Measurements from ENCODE around the gene LGALS7B. TPM values are rescaled to one million over a fixed set of nuclear protein-coding genes. Genes with fewer than 3 reads are reported as not detected.

Gene LGALS7B
- total and polyA plus RNA-seq, 2 of the 4 experiments (the other 2 are of a cell fraction): not detected

GRCh38 chr19:38800577-38801347, 11.8 kb downstream of the LGALS7B start:
- H2BK20ac ChIP-seq (ENCODE audit: low read depth, low read length): peak overlapping the region; percentile 62; the same call in 1 of the 2 replicates
- no peak overlapping the region for H4K91ac ChIP-seq (ENCODE audit: insufficient read depth, low read depth, low read length)
- no peak overlapping the region for H2AFZ ChIP-seq (replicated peaks; ENCODE audit: low read length, poor library complexity)
- peak overlapping the region; percentile 10 for H2BK5ac ChIP-seq (ENCODE audit: low read depth, low read length, poor library complexity, severe bottlenecking)
- no peak overlapping the region for H3K27ac ChIP-seq (ENCODE audit: insufficient read depth, low read length)
- peaks cover 5% of the 10 kb centered on the region; the same call in 1 of the 2 replicates for H3K9me1 ChIP-seq (ENCODE audit: insufficient read depth, low read length)
- dilution Hi-C loops (cut with HindIII; ENCODE audit: low sequenced_read_pairs, unreplicated experiment): no loop called here
- no peak for ATAC-seq (ENCODE audit: low read depth)
- no peaks in the 10 kb centered on the region for H3K9me3 ChIP-seq (ENCODE audit: control insufficient read depth, insufficient read depth, low read length)
- no peak overlapping the region for H3K56ac ChIP-seq (ENCODE audit: extremely low read depth, insufficient read depth, low read length)
- peak overlapping the region; percentile 39 for H2BK120ac ChIP-seq (ENCODE audit: low read depth, low read length)
- no peak for DNase-seq
- H2AK5ac ChIP-seq (ENCODE audit: low read depth, low read length): no peak overlapping the region
- in situ Hi-C loops (cut with MboI; ENCODE audit: low sequenced_read_pairs): no loop called here
- H3K14ac ChIP-seq (replicated peaks; ENCODE audit: low read depth, low read length): no peak overlapping the region
- H3K4me3 ChIP-seq (ENCODE audit: insufficient read depth, low read depth, low read length): no peak overlapping the region
- H3K79me1 ChIP-seq (ENCODE audit: low read depth in 1 of 2, low read length in 2 of 2): no peaks in the 10 kb centered on the region
- H3K27me3 ChIP-seq (ENCODE audit: control insufficient read depth, insufficient read depth, low read length): peaks cover 2% of the 10 kb centered on the region; the same call in 1 of the 2 replicates
- intact Hi-C loops (cut with micrococcal nuclease): no loop called here
- H2BK15ac ChIP-seq (ENCODE audit: low read depth, low read length): no peak overlapping the region
- no peaks in the 10 kb centered on the region; the same call in 1 of the 2 replicates for H4K20me1 ChIP-seq (ENCODE audit: insufficient read depth, low read length)
- H3K23ac ChIP-seq (ENCODE audit: low read depth, low read length): no peak overlapping the region
- ChIA-PET CTCF (interaction anchor here (1.4 kb wide), 1 partner anchor 397 kb away, joined by 3 read pairs; no protein-coding TSS in a partner anchor), POLR2A (ENCODE audit: unreplicated experiment) (no interaction called here)
- H3K4ac ChIP-seq (ENCODE audit: low read depth, low read length): peak overlapping the region; percentile 13; the same call in 1 of the 2 replicates
- 0 out of 2 replicates have a peak, but pooled peaks cover 2% of the 10 kb centered on the region for H3K4me1 ChIP-seq (ENCODE audit: control insufficient read depth, insufficient read depth, low read length)
- no peak overlapping the region for H4K5ac ChIP-seq (ENCODE audit: low read depth, low read length)
- BruUV-seq (replicated peaks): no TSS peak
- no peak overlapping the region for H3K18ac ChIP-seq (ENCODE audit: low read depth, low read length)
- no peak overlapping the region for H3K4me2 ChIP-seq (ENCODE audit: low read depth, low read length)
- 100% methylated on average over 2 to 3 of the region's 5 CpGs for WGBS, 2 experiments (ENCODE audit: extremely low coverage in 2 of 2, insufficient read length in 1 of 2)
- H3K9ac ChIP-seq (ENCODE audit: low read depth, low read length): no peak overlapping the region
- no peaks in the 10 kb centered on the region for H3K36me3 ChIP-seq (ENCODE audit: control insufficient read depth, insufficient read depth, low read length)
- H4K8ac ChIP-seq (ENCODE audit: low read depth in 2 of 2, low read length in 2 of 2): no peak overlapping the region
- no peak overlapping the region for H2AK9ac ChIP-seq (replicated peaks; ENCODE audit: low read depth, low read length, poor library complexity)
- TF ChIP-seq RAD21 (IDR thresholded peaks at IDR 0.05; ENCODE audit: low read length) (no peak), RFX5 (IDR thresholded peaks at IDR 0.05; ENCODE audit: low read depth, low read length) (no peak), POLR2A (IDR thresholded peaks at IDR 0.05; ENCODE audit: low read depth, low read length) (no peak), FOS (IDR thresholded peaks at IDR 0.05; ENCODE audit: low read depth, low read length) (no peak), SMC3 (IDR thresholded peaks at IDR 0.05; ENCODE audit: low read depth, low read length) (no peak), USF2 (IDR thresholded peaks at IDR 0.05; ENCODE audit: low read depth, low read length) (no peak), NFE2L2 (IDR thresholded peaks at IDR 0.05; ENCODE audit: low read depth, low read length) (no peak), ELK1 (IDR thresholded peaks at IDR 0.05; ENCODE audit: borderline replicate concordance, low read depth, low read length) (no peak), CTCF (conservative IDR thresholded peaks at IDR 0.05; ENCODE audit: low read depth, low read length) (no peak), MAZ (IDR thresholded peaks at IDR 0.05; ENCODE audit: borderline replicate concordance, low read depth, low read length) (no peak), MXI1 (IDR thresholded peaks at IDR 0.05; ENCODE audit: borderline replicate concordance, low read depth, low read length) (no peak), RCOR1 (IDR thresholded peaks at IDR 0.05; ENCODE audit: insufficient replicate concordance, low read length) (no peak), BHLHE40 (IDR thresholded peaks at IDR 0.05; ENCODE audit: low read depth, low read length) (no peak), CEBPB (IDR thresholded peaks at IDR 0.05; ENCODE audit: low read depth, low read length) (no peak), MAFK (IDR thresholded peaks at IDR 0.05; ENCODE audit: low read depth, low read length) (no peak)
